GM18498 (cell line): ENCODE measurements around the gene LCP1.
A peak's percentile ranks its signal among the peaks of the same experiment; 100 is the strongest.
"Not testable (repeated sequence)": the region's sequence is repeated elsewhere in the genome, so short reads cannot be mapped to it uniquely, and the experiment has no call there.

Experiments used
- ATAC-seq: cut with Tn5 transposase; IDR thresholded peaks from one replicate; pipeline ENCODE4 v1.9.1; 2021; ENCODE audit warnings: mild to moderate bottlenecking, moderate library complexity; ENCODE audit not compliant: unreplicated experiment

Gene LCP1

DNA sequence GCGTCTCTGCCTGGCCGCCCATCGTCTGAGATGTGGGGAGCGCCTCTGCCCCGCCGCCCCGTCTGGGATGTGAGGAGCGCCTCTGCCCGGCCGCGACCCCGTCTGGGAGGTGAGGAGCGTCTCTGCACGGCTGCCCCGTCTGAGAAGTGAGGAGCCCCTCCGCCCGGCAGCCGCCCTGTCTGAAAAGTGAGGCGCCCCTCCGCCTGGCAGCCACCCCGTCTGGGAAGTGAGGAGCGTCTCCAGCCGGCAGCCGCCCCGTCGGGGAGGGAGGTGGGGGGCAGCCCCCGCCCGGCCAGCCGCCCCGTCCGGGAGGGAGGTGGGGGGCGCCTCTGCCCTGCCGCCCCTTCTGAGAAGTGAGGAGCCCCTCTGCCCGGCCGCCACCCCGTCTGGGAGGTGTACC lies 19.2 kb downstream of the LCP1 start:
- not testable (repeated sequence) for ATAC-seq

DNA sequence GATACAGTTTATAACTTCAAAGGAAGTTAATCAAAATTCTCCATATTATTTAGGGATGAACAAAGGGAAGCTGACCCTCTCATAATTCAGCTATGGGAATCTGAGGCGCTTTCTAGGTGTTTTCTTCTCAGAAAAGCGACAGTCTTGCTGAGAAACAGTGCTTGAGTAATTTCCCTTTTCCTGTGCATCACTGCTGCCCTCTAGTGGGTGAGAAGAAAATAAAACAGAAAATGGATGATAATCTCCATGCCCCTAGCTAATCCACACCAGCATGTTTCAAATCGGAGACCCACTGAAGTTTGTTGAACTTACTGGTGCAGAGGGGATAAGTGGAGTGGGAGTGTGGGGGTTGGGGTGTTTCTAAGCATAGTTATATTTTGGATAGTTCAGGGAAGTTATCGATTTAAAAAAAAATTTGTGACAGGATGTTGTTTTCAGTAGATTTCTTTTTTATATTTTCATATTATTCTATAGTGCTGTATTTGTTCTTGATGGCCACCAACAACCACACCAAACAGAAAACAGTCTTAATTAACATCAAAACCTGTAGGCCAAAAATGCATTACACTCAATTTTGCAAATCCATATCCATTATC lies 21.4 kb downstream of the LCP1 start:
- ATAC-seq, result peak; percentile 50

DNA sequence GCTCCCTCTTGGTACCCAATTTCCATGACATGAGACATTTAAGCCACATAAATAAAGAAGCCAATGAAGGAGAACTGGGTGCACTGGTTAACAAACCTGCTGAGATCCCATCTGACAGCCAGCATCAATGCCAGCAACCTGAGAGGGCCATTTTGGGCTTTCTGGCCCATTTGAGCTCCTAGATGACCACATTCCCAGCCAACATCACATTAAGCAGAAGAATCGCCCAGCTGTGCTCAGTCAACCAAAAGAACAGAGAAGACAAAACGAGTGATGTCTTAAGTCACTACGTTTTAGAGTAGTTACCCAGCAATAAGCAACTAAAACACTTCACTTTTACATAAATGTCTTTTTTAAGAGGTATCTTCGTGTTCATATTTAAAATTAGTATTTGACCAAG lies 21.9 kb downstream of the LCP1 start:
- no peak for ATAC-seq

DNA sequence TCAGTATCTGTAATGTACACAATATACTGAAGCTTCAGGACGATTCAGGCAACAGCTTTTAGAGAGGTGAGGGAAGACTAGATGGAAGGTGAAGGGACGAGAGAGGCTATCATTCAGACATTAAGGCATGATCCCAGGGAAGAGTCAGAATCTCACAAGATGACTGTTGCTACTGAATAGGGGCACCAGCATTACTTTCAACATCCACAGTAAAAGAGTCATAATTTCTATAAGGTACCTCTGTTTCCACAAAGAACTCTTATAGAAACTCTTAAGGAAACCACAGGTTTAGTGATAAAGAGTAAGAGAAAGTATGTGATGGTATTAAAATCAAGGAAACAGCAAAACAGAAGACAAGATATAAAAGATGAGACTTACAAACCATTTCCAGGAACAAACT lies 23.0 kb downstream of the LCP1 start:
- ATAC-seq, result no peak

DNA sequence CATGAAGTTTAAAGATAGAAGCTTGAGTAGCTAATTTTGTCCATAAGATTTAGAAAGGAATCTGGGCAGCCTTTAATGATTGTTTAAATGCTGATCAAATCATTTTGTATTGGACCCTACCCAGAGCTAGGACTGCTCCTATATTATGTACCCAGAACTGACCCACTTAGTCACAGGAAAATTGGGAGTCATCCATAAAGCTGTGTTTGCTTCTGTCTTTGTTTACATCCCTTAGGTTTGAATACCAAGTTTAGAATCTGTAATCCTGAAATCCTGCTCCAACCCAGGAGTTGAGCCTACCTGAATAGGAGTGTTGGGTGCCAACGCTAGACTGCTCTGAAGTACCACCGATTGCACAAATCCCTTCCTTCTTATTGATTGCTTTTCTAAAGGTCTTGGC lies 23.8 kb downstream of the LCP1 start:
- ATAC-seq, result no peak

DNA sequence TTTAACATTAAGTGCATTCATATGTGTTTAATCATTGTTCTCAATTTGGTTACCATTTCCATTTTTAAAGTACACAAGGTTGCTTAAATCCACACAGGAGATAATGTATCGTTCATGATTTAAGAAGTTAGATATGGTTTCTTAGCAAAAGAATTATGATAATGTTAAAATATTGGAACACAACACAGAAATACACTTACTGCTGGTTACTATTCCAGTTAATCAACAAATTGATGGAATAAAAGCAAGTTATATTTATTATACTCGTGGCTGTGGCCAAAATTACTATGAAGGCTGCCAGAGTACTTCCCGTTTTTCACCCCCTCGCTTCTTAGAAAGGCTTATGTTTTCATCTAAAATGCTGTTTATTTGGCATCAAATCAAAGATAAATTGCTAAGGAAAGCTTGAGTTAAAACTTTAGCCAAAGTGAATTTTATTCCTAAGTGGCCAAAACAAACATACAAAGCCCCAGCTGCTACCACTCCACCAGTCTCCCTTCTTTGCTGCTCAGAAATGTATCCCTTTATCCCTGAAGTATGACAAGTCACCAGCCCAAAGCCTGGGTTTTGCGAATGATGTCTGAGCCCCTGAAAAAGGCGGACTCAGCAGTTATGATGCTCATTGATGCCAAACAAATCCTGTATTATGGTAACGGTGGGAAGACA lies 27.7 kb downstream of the LCP1 start:
- ATAC-seq, result no peak

DNA sequence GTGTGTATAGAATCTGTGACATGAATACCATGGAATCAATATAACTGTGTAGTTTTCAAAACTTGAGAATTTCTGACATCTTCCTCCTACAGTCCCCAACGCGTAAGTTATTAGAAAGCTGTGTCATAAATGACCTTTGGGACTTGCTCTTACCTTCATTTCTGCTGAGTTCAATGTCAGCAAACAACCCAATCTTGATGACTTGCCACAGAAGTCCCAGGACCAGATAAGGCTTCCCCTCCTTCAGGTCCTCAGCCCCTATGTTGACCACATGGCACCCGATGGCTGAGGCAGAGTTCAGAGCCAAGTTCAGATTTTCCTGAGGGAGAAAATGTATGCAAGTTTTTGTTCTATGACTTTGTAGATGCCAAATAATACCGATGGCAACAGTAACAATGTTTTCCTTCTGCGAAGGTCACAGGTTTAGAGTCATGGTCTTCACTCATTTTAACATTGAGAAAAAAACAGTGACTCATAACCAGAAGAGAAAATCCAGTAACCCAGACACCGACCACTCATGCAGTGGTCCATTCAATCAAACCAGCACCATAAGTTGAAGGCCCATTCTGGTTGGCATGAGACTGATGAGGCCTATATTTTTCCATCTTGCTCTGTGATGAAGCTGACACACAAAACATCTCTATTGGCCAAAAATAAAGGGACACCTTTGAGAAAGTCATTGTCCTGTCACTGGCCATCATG lies 29.2 kb downstream of the LCP1 start:
- ATAC-seq, result no peak

DNA sequence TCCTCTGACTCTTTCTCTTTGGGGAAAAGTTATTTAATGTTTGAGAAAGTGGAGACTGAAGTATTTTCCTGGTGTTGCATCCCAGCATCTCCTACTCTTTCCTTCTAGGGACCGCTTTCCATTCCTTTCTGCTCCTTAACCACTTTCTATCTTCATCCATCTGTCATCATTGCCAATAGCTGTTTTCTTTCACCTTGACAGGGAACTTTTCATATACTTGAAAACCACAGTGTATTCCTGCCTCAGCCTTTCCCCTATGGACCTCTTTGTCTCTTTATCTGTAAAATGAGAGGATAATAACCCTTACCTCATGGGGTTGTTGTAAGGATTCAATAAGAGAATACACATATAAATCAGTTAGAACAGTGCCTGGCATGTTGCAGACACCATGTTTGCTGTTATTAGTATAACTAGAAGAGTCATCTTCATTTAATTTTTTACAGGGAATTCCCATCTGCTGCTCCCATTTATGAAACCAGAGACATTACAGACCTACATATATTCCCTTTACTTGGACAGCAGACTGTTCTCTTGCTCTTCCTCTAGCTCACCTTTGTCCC lies 31.8 kb downstream of the LCP1 start:
- ATAC-seq, result no peak

DNA sequence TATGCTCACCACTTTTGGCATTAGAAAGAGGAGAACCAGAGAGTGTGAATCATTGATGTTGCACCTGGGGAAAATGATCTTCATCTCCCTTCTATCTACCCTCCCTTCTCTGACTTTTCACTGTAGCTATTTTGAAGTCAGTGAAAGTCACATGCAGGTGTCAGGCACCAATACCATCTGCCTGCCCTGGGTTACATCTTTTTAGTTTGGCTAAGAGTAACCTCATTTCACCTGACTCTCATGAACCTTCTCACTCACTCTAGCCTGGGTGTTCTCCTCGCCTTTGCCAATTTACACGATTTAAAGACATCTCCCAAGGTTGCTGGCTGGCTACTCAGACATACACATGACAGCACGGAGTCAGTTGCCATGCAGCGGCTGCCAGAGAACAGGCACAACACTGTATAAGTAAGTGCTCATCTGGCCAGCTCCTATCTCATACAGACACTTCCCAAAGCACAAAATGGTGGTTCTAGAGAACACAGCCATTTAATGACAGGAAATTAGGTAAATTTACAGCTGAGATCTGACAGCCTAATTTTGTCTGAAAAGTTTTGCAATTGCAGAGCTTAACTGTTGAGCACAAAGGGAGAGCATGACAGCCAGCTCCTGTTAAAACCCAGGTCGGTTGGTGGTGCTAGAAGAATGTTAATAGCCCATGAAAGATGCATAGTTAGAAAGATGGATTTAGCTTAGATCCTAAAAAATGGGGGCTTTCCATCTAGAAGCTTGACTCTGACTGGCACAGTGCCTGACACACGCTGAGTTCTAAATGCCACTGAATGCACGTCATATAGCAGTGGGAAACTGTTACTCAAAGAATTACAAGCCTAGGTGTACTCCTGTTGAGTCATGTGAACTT lies 32.5 kb downstream of the LCP1 start:
- no peak for ATAC-seq

DNA sequence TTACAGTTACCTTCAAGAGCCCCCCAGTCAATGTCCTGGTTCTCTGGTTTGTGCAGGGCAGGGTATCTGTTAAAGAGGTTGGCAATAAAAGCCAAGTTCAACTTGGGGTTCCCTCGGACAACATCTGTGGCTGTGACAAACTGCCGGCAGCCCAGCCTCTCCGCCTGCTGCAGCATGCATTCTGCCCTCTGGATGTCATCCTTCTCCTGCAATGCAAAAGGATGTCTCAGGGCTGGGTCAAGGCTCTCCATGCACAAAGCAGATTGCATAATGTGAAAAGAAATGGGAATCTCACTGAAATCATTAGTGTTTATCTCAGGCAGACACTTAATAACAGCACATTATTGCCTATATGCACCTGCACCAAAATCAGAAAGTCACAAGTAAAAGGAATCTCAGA lies 35.1 kb downstream of the LCP1 start:
- ATAC-seq, result no peak

DNA sequence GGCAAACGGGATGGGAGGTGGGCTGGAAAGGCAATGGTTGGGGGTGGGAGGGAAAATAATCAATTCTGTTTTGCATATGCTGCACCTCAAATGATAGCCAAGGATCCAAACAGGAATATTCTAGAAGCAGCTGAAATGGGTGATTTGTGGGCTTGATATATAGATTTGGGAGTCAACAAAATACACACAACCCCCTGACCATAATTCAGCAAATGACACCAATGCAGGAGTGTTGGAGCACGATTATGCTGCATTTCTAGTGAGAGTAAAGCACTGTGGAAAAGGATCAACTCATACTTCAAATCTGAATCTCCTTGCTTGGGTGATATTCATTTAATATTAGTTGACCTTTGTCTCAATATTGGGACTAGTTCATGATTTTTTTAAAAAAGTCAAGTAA lies 36.0 kb downstream of the LCP1 start:
- ATAC-seq, result no peak

DNA sequence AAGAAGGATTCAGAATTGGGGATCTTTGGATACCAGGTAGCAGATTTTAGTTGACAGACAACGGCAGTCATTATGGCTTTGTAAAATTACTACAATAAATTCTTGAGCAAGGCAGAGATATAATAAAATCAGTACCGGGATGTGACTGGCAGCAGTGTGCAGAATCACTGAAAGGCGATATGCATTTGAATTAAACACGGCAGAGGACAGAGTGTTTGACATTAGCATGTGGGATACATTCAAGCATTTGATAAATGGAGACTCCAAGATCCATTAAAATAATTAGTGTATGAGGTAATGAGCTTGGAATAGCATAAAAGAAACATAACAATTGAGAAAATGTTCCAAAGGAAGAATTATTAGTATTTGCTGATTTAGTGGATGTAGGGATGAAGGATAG lies 36.8 kb downstream of the LCP1 start:
- no peak for ATAC-seq

DNA sequence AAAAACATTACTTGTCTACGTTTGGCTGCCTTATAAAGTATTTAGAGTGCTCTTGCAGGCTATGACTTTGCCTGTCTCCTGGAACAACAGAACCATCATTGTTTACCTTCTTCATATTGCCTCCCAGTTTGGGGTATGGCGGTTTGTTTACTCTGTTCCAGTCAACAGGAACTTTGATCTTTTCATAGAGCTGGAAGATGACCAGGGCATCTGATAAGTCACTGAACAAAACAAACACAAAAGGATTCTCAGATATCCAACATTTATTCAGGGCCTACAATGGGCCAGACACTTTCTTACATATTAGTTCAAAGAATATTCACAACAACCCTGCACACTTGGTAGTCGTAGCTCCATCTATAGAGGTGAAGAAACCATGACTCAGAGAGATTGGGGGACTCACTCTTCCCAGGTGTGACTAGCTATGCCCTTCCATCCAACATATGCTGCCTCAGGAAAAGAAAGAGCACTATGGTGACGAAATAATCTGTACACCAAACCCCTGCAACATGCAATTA lies 38.7 kb downstream of the LCP1 start:
- ATAC-seq, result no peak

DNA sequence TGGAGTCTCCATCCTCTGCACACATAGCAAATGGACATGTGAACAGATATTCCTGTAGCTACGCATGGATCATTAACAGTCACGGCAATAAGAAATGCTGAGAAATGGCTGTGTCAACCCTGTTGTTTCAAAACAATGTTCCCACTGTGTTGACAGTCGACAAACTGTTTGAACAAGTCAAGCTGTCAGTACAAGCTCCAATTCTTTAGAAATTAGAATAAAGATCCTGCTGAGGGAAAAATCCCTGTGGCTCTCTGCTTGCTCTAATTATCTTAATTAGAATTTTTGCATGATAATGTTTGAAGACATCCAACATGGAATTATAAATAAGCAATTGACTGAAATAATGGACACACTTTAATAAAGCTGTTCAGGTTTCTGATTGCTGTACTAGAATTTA lies 39.2 kb downstream of the LCP1 start:
- no peak for ATAC-seq

DNA sequence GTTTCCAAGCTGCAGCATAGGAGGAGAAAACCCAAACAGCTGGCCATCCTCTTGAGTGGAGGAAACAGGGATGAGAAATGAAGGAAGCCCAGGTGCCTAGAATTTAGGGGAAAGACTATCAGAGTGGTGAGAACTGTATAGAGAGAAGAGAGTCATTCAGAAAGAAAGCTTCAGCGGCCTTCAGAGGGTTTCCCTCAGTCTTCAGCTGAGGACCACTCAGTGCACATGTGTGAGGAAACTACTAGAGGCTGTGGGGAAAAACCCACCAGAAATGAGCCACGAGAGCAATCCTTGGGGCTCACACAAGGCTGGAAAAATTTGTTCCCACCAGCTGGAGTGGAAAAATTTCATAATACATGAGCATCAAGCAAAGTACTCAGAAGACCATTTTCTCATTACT lies 41.9 kb downstream of the LCP1 start:
- ATAC-seq, result no peak

DNA sequence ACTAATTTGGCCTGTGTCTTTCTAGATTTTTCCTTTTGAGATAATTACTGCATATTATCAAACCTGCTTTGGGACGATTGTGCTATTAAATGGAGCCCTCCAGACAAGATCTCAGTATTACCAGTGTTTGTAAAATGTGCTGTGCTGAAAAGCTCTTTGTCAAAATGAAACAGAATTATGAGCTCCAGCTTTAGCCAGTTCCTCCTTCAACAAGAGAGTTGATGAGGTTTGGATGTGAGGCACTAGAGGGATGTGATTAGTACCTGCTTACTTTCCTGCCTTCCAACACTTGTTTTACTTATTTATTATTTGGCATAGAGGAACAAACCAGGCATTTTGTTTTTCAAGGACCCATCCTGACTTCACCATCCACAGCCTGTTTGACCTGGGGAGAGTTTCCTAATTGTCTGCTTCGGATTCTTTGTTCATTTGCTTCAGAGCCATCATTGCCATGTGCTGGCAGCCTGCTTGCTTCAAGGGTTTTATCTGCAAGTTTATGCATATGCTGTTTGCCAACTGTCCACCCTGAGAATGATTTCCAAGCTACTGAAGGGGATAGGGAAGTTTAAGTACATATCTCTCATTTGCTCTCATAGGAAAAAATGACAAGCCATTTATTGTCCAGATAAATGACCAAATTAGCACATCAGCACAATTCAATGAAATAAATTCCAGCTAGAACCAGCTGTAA lies 44.2 kb downstream of the LCP1 start:
- no peak for ATAC-seq

DNA sequence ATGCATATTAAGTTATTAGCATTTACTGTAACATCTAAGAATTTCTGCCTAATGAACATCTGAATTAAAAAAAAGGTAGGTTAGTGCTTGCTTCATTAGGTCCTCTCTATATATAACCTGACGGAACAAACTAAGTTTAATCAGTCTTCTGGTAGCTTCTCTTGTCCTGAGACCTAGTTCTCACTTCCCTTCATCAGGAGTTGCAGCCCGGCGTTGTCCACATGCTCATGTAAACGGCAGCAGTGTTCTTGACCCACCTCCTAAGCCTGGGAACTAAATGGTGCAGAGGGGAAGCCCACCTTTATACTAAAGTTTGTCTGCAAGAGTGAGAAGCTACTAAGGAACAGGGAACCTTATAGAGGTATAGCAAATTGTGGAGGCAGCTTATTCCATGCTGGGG lies 45.3 kb downstream of the LCP1 start:
- no peak for ATAC-seq

DNA sequence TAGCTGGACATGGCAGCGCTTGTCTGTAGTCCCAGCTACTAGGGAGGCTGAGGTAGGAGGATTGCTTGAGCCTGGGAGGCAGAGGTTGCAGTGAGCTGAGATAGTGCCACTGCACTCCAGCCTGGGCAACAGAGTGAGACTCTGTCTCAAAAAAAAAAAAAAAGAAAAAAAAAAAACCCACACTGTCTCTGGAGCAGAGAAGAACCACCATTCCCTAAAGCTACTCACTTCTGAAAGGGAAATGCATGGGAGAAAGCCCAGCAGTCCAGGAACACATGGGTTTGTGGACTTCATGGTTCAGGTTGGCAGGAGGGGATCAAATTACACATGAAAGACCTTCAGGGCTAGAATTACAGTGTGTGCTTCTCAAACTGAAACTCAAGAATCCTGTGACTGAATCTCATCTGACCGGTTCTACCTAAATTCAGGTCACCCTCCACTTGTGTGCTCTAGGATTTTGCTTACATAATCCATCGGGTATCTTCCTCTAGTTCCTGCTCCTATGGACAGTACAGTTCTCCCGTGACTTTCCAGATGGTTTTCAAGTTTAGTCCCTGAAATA lies 46.9 kb downstream of the LCP1 start:
- no peak for ATAC-seq

DNA sequence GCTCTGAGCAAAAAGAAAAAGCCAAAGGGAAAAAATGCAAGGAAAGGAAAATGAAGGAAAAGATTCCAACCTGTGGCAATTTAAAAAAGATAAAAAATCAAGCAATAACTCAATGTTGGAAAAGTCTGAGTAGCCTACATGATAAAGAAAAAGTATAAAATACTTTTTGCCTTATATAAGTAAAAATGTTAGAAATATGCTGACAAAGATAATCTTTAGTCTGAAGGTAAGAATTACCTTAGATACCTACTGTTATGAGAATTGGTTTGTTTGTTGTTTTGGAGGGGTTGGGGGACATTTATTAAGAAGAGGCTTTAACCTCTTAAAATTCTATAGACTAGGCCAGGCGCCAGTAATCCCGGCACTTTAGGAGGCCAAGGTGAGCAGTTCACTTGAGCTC lies 47.5 kb downstream of the LCP1 start:
- no peak for ATAC-seq

DNA sequence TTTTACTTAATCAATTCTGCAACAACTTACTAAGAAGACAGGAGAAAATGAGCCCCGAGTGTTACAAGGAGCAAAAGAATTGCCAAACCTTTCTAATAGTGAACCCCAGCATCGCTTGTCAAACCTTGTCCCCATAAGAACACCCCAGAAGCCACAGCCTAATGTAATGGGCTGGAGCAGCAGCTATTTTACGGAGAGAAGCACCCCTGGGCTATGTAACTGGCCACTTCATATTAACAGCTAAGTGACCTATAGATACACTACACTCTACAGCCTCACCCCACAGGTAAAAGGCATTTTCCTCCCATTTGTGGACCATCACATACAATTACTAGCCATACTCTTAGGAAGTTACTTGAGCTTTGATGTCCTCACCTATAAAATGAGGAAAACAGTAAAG lies 49.9 kb downstream of the LCP1 start:
- no peak for ATAC-seq
